Breast epithelium (tissue), 3 donors: ENCODE results near the gene ITGAE.

ENCODE experiments used
- POLR2AphosphoS5 ChIP-seq, 3 donors: sonication (generic); formaldehyde crosslinking; IDR thresholded peaks; one replicate each; pipeline ENCODE4 v1.6.1; 2017; ENCODE audit warnings: antibody characterized with exemption in 3 of 3
- TF ChIP-seq, protein P1 (sequence below), 3 donors: fragments of 450-650 bp; IDR thresholded peaks; one replicate each; pipeline ENCODE4 v1.5.1; 2016 to 2017; ENCODE audit warnings: antibody characterized with exemption in 3 of 3, mild to moderate bottlenecking in 3 of 3, moderate library complexity in 3 of 3

GRCh38 chr17:3669085-3669347 is 132.0 kb downstream of the ITGAE start:
- TF ChIP-seq, protein P1, sequence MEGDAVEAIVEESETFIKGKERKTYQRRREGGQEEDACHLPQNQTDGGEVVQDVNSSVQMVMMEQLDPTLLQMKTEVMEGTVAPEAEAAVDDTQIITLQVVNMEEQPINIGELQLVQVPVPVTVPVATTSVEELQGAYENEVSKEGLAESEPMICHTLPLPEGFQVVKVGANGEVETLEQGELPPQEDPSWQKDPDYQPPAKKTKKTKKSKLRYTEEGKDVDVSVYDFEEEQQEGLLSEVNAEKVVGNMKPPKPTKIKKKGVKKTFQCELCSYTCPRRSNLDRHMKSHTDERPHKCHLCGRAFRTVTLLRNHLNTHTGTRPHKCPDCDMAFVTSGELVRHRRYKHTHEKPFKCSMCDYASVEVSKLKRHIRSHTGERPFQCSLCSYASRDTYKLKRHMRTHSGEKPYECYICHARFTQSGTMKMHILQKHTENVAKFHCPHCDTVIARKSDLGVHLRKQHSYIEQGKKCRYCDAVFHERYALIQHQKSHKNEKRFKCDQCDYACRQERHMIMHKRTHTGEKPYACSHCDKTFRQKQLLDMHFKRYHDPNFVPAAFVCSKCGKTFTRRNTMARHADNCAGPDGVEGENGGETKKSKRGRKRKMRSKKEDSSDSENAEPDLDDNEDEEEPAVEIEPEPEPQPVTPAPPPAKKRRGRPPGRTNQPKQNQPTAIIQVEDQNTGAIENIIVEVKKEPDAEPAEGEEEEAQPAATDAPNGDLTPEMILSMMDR (IDR thresholded peaks at IDR 0.05) = no peak
- TF ChIP-seq POLR2AphosphoS5 (IDR thresholded peaks at IDR 0.05) = no peak
